ENCODE data around the gene EYA4.

DNA sequence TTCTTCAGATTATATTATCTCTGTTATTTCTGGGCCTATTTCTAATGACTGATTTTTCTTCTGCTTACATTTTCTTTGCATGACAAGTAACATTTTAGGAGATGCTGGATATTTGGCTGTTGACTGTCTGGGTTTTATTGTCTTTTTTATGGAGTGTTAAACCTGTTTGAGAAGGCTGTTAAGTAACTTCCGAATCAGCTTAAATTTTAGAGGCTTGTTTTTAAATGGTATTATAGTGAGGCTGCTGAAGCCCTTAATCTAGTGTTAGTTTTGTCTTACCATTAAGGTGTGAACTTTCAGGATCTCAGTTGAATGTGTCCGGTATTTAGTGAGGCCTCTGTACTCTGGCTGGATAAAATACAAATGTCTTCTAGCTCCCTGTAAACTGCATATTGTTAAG, 109.8 kb downstream of the EYA4 start:
- TF ChIP-seq TAF1 (IDR thresholded peaks at IDR 0.05; ENCODE audit: borderline replicate concordance, low read depth, low read length) = no peak
- TF ChIP-seq POLR2A (IDR thresholded peaks at IDR 0.05; ENCODE audit: low read depth, low read length) = no peak

All from GM12892 (cell line).